GM21717 (cell line): Measurements from ENCODE around the gene MERTK.

ENCODE experiments used
- ATAC-seq: cut with Tn5 transposase; IDR thresholded peaks from one replicate; pipeline ENCODE4 v1.9.1; 2021; ENCODE audit warnings: mild to moderate bottlenecking, moderate library complexity; ENCODE audit not compliant: unreplicated experiment

Gene MERTK

GRCh38 chr2:112005406-112006075, 107.1 kb downstream of the MERTK start:
- ATAC-seq: no peak

DNA sequence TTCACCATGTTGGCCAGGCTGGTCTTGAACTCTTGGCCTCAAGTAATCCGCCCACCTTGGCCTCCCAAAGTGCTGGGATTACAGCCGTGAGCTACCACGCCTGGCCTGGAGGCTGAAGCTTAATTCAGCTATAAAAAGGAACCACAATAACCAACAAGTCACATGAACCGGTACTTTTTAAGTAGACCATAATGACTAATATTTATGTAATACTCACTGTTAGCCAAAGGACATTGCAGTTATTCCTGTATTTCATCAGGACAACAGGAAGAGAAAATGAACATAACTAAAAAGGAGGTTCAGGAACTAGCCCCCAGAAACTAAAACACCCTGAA, 107.6 kb downstream of the MERTK start:
- no peak for ATAC-seq

DNA sequence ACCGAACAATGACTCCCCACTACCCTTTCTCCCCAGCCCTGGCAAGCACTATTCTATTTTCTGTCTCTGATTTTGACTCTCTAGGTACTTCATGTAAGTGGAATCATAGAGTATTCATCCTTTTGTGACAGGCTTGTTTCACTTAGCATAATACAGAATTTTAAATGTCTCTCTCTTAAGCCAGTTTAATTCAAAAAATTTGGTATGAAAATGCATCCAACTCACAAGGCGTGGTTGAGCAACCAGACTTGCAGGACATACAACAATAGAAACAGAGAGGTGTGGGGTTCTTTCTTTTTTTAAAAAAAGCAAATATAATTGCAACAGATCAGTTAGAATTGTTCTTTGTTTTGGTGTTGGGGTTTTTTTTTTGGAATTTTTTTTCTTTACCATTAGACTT, 109.1 kb downstream of the MERTK start:
- no peak for ATAC-seq

- no peak for ATAC-seq
Measured at GRCh38 chr2:112008910-112009485, 110.6 kb downstream of the MERTK start.

DNA sequence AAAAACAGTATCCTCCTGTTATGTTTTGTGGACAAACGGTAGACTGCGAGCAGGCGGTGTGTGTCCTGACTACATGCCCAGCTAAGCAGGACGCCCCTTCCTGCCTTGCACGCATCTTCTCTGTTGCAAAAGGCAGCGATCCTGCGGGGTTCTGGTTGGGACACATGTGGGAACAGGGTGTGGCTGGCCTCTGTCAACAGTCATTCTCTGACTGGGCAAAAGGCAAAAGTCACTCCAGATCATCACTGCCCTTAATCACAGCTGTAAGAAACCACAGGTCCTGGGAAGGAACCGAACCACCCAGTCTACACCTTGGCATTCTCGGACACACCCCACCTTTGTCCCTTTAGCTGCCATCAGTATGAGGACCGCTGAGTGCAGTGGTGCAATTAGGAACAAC, 112.3 kb downstream of the MERTK start:
- ATAC-seq: no peak

GRCh38 chr2:112012556-112012955, 114.1 kb downstream of the MERTK start:
- no peak for ATAC-seq

DNA sequence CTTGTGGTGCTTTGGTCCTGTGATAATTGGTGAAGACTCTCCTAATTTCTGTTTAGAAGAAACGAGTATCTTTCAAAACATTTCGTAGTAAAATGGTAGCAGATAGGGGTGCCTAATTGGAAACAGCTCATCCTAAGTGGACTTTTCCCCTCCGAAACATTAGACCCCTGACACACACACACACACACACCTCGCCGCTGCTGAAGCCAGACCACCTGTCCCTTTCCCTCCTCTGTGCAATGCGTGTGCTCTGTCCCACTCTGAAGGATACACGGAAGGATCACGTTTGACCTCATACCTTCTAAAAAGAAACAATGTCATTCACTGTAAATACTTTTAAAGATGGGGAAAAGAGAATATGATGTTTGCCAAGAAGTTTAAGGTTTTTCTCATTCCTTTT, 120.4 kb downstream of the MERTK start:
- no peak for ATAC-seq

- ATAC-seq: no peak
Measured at GRCh38 chr2:112019569-112019982, 121.2 kb downstream of the MERTK start.

GRCh38 chr2:112020561-112020960, 122.2 kb downstream of the MERTK start:
- no peak for ATAC-seq

DNA sequence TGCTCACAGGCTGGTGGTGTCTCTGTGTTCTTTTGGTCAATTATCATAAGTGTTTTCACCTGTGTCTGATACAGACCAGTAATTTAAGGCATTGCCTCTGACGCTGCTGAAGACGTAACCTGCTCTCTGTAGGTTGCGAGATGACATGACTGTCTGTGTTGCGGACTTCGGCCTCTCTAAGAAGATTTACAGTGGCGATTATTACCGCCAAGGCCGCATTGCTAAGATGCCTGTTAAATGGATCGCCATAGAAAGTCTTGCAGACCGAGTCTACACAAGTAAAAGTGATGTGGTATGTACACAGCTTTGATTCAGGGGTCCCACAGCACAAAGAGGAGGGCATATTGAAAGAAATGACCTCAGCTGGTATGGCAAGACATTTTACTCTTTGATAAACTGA, 122.9 kb downstream of the MERTK start:
- no peak for ATAC-seq

GRCh38 chr2:112021781-112022231, 123.4 kb downstream of the MERTK start:
- ATAC-seq: no peak

- ATAC-seq: no peak
Measured at GRCh38 chr2:112023707-112024106, 125.3 kb downstream of the MERTK start.

GRCh38 chr2:112024231-112024630, 125.8 kb downstream of the MERTK start:
- no peak for ATAC-seq

DNA sequence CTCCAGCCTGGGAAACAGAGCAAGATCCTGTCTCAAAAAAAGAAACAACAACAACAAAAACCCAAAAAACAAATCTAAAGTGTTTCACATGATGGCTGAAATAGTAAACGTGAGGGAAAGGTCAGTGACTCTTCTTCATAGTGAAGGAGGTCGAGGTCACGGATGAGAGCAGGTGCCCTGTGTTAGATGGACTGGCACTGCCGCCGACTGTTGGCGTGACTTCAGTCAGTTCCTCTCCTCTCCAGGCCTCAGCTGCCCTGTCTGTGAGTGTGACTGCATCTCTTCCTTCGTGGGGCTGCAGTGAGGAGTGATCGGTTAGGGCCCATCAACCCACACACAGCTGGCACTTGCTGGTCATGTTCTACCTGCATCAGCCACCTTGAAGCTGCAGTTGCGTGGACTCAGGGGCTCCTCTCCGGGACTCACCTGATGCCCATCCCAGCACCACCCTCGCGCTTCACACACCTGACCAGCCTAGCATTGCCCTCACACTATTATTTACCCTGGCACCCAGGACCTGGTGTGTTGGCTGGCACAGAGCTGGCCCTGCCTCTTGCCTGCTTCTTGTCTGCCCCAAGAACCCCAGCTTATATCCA, 126.6 kb downstream of the MERTK start:
- ATAC-seq: no peak

DNA sequence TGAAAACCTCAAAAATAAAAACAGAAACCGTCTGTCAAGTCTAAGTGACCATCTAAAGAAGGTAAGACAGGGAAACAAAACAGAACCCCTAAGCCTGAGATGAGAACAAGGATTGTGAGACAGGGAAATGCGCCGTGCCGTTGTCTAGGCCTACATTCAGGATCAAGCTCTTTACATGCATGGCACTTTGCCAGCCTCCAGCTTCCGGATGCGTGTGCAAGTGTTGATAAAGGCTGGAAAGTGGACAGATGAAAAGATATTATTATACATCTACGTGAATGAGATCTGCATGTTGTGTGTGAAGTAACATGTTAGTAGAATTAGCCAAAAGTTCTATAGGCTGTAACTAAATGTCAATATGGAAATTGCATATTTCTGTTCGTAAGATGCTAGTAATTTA, 128.1 kb downstream of the MERTK start:
- ATAC-seq: no peak

GRCh38 chr2:112027767-112028166, 129.4 kb downstream of the MERTK start:
- no peak for ATAC-seq

- no peak for ATAC-seq
Measured at GRCh38 chr2:112029164-112029563, 130.8 kb downstream of the MERTK start.

DNA sequence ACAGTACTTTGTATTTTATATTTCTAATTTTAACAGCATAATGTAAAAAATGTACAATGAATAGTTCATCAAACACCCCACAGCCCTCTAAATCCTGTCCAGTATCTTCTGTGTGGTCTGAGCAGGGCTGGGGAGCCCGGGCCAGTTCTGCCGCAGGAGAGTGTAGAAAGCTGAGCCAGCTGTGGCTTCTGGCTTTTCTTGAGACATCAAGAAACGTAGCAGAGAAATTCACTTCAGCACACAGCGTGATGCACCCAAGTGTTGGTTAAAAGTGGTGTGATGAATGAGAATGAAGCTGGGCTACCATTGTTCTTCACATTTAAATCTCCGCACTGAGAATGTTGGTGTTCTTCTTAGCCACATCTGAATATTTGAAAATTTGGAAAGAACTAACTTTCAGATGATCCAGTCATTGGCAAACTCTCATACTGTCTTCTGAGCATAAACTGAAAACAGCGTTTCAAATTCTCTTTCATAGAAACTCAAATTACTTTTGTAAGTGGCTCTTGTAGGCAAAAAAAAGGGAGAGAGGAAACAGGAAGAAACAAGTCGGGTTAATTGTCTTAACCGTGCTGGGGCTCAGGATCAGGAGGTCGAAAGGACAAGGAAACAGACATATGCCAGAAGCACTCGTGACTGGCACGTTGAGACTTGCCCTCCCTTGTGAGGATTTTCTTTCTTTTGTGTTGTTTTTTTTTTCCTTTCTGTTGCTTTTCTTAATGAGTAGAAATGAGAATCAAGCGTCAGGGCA, 133.2 kb downstream of the MERTK start:
- no peak for ATAC-seq

DNA sequence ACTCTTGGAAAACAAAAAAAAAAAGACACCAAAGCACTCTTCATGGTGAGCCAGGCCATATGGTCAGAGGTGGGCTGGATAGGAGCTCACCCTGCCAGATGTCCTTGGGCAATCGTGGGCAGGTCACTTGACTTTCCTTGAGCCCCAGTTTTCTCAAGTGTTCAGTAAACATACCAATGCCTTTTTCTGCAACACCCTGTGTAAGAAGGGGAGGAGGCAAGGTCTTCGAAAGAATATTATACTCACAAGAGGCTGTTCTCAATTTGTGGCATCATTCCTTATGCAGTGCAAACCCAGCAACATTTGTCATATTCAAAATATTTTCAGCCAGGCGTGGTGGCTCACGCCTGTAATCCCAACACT, 133.8 kb downstream of the MERTK start:
- ATAC-seq: no peak

GRCh38 chr2:112032689-112033465, 134.5 kb downstream of the MERTK start:
- no peak for ATAC-seq

GRCh38 chr2:112033600-112033999, 135.2 kb downstream of the MERTK start:
- ATAC-seq: no peak
